Neural cell (in vitro differentiated cells): ENCODE measurements around the gene NES. TPM values are rescaled to one million over a fixed set of nuclear protein-coding genes. Genes with fewer than 3 reads are reported as not detected.

Source experiments
- H2AFZ ChIP-seq: fragments of 200-600, 300-800 bp; sonication (generic), shearing (Covaris generic); 2 replicates; pipeline ENCODE4 v1.6.0; 2014; ENCODE audit warnings: low read depth, mild to moderate bottlenecking, antibody characterized with exemption, low read length, moderate library complexity
- H3F3A ChIP-seq: fragments of 200-600 bp; shearing (Covaris generic); 2 replicates; pipeline ENCODE4 v1.6.1; 2016; ENCODE audit warnings: mild to moderate bottlenecking, moderate library complexity, mixed read lengths, antibody characterized with exemption, low read length; ENCODE audit not compliant: insufficient read depth, poor library complexity, severe bottlenecking
- H3K27ac ChIP-seq: fragments of 200-600, 300-800 bp; sonication (generic), shearing (Covaris generic); 2 replicates; pipeline ENCODE4 v1.5.1; 2014; ENCODE audit warnings: mild to moderate bottlenecking, low read length, moderate library complexity
- H3K27me3 ChIP-seq: fragments of 300-800, 200-600 bp; sonication (generic), shearing (Covaris generic); 2 replicates; pipeline ENCODE4 v1.6.0; 2014; ENCODE audit warnings: mild to moderate bottlenecking, low read depth, low read length, moderate library complexity; ENCODE audit not compliant: insufficient read depth
- H3K36me3 ChIP-seq: fragments of 300-800, 200-600 bp; sonication (generic), shearing (Covaris generic); 2 replicates; pipeline ENCODE4 v1.5.1; 2014; ENCODE audit warnings: mild to moderate bottlenecking, antibody characterized with exemption, low read length, moderate library complexity; ENCODE audit not compliant: insufficient read depth
- H3K4me2 ChIP-seq: fragments of 300-800, 200-600 bp; sonication (generic), shearing (Covaris generic); 2 replicates; pipeline ENCODE4 v1.6.0; 2014; ENCODE audit warnings: mild to moderate bottlenecking, low read length
- H3K4me3 ChIP-seq: fragments of 300-800, 200-600 bp; sonication (generic), shearing (Covaris generic); 2 replicates; pipeline ENCODE4 v1.5.1; 2014; ENCODE audit warnings: mild to moderate bottlenecking, low read length, moderate library complexity
- H3K79me2 ChIP-seq: fragments of 200-600 bp; shearing (Covaris generic); replicated peaks from 2 replicates; pipeline ENCODE4 v1.6.0; 2014; ENCODE audit warnings: mild to moderate bottlenecking, low read length, moderate library complexity; ENCODE audit not compliant: insufficient read depth
- H3K9ac ChIP-seq: fragments of 300-800, 200-600 bp; sonication (generic), shearing (Covaris generic); 2 replicates; pipeline ENCODE4 v1.6.1; 2016; ENCODE audit warnings: mild to moderate bottlenecking, low read length, mixed read lengths
- H3K9me2 ChIP-seq: fragments of 200-600 bp; shearing (Covaris generic); 2 replicates; pipeline ENCODE4 v1.6.1; 2016; ENCODE audit warnings: mild to moderate bottlenecking, low read length, mixed read lengths; ENCODE audit not compliant: insufficient read depth
- H3K9me3 ChIP-seq: fragments of 200-600, 300-800 bp; sonication (generic), shearing (Covaris generic); 2 replicates; pipeline ENCODE4 v1.6.1; 2016; ENCODE audit warnings: mild to moderate bottlenecking, mixed run types, low read length, moderate library complexity, mixed read lengths
- H4K20me1 ChIP-seq: fragments of 200-600 bp; shearing (Covaris generic); 2 replicates; pipeline ENCODE4 v1.6.1; 2016; ENCODE audit warnings: mild to moderate bottlenecking, mixed run types; ENCODE audit not compliant: insufficient read depth
- CTCF ChIP-seq: fragments of 450-650 bp; IDR thresholded peaks from 2 replicates; pipeline ENCODE4 v1.5.1; 2014; ENCODE audit warnings: antibody characterized with exemption, mild to moderate bottlenecking, moderate library complexity; ENCODE audit not compliant: poor library complexity, severe bottlenecking
- EP300 ChIP-seq: fragments of 450-650 bp; conservative IDR thresholded peaks from 2 replicates; pipeline ENCODE4 v1.6.1; 2014; ENCODE audit warnings: antibody characterized with exemption, mild to moderate bottlenecking, moderate library complexity; ENCODE audit not compliant: poor library complexity, severe bottlenecking
- EZH2 ChIP-seq: fragments of 200-600, 300-800 bp; shearing (Covaris generic), sonication (generic); IDR thresholded peaks from 2 replicates; pipeline ENCODE4 v1.6.1; 2014; ENCODE audit warnings: antibody characterized with exemption, low read length, borderline replicate concordance, mild to moderate bottlenecking; ENCODE audit not compliant: insufficient read depth, poor library complexity, severe bottlenecking
- MXI1 ChIP-seq: fragments of 450-650 bp; conservative IDR thresholded peaks from 2 replicates; pipeline ENCODE4 v1.6.1; 2014; ENCODE audit warnings: antibody characterized with exemption, mild to moderate bottlenecking; ENCODE audit not compliant: poor library complexity, severe bottlenecking
- POLR2AphosphoS5 ChIP-seq: IDR thresholded peaks from 2 replicates; pipeline ENCODE4 v1.6.1; 2012
- RAD21 ChIP-seq: fragments of 450-650 bp; conservative IDR thresholded peaks from 2 replicates; pipeline ENCODE4 v1.6.1; 2014; ENCODE audit warnings: antibody characterized with exemption, mild to moderate bottlenecking, moderate library complexity
- REST ChIP-seq: IDR thresholded peaks from 2 replicates; pipeline ENCODE4 v1.6.1; 2012; ENCODE audit warnings: borderline replicate concordance
- SMC3 ChIP-seq: fragments of 450-650 bp; conservative IDR thresholded peaks from 2 replicates; pipeline ENCODE4 v1.6.1; 2014; ENCODE audit warnings: antibody characterized with exemption, mild to moderate bottlenecking, moderate library complexity; ENCODE audit not compliant: poor library complexity
- TAF1 ChIP-seq: IDR thresholded peaks from 2 replicates; pipeline ENCODE4 v1.6.1; 2012; ENCODE audit warnings: low read depth
- polyA plus RNA-seq: library from polyadenylated mRNA; depleted of rRNA; stranded (reverse); fragments of >200 nt; gene quantifications from 2 replicates; pipeline ENCODE4 v1.2.3, GENCODE V29; 2014

The NES gene
- polyA plus RNA-seq, 1 donor from 2014 or later, result 9.9 TPM

DNA sequence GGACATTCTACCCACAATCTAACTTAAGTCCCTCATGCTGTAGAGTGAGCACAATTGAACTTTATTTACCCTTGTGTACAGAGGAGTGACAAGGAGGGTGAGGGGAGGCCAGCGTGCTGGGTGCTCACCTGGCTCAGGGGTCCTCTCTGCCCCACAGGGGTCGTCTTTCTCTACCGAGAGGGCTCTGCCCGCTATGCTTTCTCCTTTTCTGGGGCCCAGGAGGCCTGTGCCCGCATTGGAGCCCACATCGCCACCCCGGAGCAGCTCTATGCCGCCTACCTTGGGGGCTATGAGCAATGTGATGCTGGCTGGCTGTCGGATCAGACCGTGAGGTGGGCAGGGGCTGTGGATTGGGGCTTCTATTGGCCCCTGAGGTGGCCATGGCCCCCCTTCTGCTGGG lies 29.9 kb downstream of the NES start:
- H3F3A ChIP-seq, result no peaks in the 10 kb centered on the region
- H3K36me3 ChIP-seq, result no peaks in the 10 kb centered on the region
- H3K27ac ChIP-seq, result no peak overlapping the region
- H3K9me3 ChIP-seq, result no peaks in the 10 kb centered on the region
- no peaks in the 10 kb centered on the region for H3K79me2 ChIP-seq
- H3K4me2 ChIP-seq, result no peak overlapping the region
- no peaks in the 10 kb centered on the region for H3K9me2 ChIP-seq
- no peak overlapping the region for H3K4me3 ChIP-seq
- H3K9ac ChIP-seq, result no peak overlapping the region
- TF ChIP-seq EP300, result no peak
- no peak for TF ChIP-seq CTCF
- no peak for TF ChIP-seq RAD21
- TF ChIP-seq TAF1, result no peak
- TF ChIP-seq EZH2, result no peak
- no peak for TF ChIP-seq SMC3
- no peak for TF ChIP-seq POLR2AphosphoS5
- no peak for TF ChIP-seq MXI1
- no peak for TF ChIP-seq REST
- H4K20me1 ChIP-seq, result no peaks in the 10 kb centered on the region
- H2AFZ ChIP-seq, result no peak overlapping the region
- H3K27me3 ChIP-seq, result peaks cover 52% of the 10 kb centered on the region

DNA sequence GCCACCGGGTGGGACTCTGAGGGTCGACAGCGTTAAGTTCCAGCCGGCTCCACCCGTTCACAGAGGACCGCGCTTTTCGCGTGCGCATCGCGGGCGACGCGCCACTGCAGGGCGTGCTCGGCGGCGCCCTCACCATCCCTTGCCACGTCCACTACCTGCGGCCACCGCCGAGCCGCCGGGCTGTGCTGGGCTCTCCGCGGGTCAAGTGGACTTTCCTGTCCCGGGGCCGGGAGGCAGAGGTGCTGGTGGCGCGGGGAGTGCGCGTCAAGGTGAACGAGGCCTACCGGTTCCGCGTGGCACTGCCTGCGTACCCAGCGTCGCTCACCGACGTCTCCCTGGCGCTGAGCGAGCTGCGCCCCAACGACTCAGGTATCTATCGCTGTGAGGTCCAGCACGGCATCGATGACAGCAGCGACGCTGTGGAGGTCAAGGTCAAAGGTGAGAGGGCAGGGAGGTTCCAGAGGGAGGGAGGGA lies 30.4 kb downstream of the NES start:
- Histone ChIP-seq H2AFZ (no peak overlapping the region), H3K4me2 (no peak overlapping the region), H4K20me1 (no peaks in the 10 kb centered on the region), H3K9me2 (no peaks in the 10 kb centered on the region), H3K4me3 (no peak overlapping the region), H3K9me3 (no peaks in the 10 kb centered on the region), H3K36me3 (no peaks in the 10 kb centered on the region), H3K79me2 (no peaks in the 10 kb centered on the region), H3K27me3 (peaks cover 51% of the 10 kb centered on the region), H3K9ac (no peak overlapping the region), H3F3A (no peaks in the 10 kb centered on the region), H3K27ac (no peak overlapping the region)
- TF ChIP-seq POLR2AphosphoS5 (no peak), RAD21 (no peak), MXI1 (no peak), EZH2 (no peak), CTCF (no peak), TAF1 (no peak), SMC3 (no peak), EP300 (no peak), REST (no peak)
